Measurements from ENCODE around the gene MBL2.

GRCh38 chr10:52810761-52811160, 38.2 kb upstream of the MBL2 start:
- TF ChIP-seq, protein P1, sequence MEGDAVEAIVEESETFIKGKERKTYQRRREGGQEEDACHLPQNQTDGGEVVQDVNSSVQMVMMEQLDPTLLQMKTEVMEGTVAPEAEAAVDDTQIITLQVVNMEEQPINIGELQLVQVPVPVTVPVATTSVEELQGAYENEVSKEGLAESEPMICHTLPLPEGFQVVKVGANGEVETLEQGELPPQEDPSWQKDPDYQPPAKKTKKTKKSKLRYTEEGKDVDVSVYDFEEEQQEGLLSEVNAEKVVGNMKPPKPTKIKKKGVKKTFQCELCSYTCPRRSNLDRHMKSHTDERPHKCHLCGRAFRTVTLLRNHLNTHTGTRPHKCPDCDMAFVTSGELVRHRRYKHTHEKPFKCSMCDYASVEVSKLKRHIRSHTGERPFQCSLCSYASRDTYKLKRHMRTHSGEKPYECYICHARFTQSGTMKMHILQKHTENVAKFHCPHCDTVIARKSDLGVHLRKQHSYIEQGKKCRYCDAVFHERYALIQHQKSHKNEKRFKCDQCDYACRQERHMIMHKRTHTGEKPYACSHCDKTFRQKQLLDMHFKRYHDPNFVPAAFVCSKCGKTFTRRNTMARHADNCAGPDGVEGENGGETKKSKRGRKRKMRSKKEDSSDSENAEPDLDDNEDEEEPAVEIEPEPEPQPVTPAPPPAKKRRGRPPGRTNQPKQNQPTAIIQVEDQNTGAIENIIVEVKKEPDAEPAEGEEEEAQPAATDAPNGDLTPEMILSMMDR (optimal IDR thresholded peaks at IDR 0.05 in 1 of 3, IDR thresholded peaks at IDR 0.05 in 1 of 3, conservative IDR thresholded peaks at IDR 0.05 in 1 of 3; ENCODE audit: extremely low read depth in 1 of 3, insufficient read depth in 2 of 3, low read length in 3 of 3), result no peak
- TF ChIP-seq EZH2 (IDR thresholded peaks at IDR 0.05; ENCODE audit: low read length), result no peak
